ENCODE results near the gene GPC5. TPM values are rescaled to one million over a fixed set of nuclear protein-coding genes. Genes with fewer than 3 reads are reported as not detected.

GPC5 gene
- total and polyA plus RNA-seq, 2 of the 8 experiments (the other 6 are each of a cell fraction or from before 2014, with no cell fraction given) = 0.20 to 0.39 TPM

DNA sequence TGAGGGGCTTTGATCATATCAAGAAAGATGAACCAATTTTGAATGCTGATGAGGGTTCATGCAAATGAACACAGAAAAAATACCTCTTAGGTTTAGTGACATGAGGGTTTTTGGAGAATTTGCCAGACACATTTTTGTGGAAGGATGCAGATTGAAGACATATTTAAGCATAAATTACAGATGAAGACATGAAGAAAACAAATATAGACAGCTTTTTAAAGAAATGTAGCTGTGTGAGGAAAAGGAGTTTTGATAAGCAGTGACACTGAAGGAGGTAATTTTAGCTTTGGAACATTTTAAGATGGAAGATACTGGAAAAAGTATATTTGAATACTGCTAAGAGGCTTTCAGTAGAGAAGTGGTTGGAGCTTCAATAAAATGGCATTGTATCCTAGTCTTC, 1017.4 kb downstream of the GPC5 start:
- ChIA-PET CTCF (ENCODE audit: partially characterized antibody) (interaction anchor here (0.5 kb wide), 1 partner anchor 293 kb away, joined by 3 read pairs; no protein-coding TSS in a partner anchor), POLR2A (ENCODE audit: partially characterized antibody) (interaction anchor here (0.7 kb wide), 1 partner anchor 123 kb away, joined by 4 read pairs; no protein-coding TSS in a partner anchor)
- Histone ChIP-seq H3K79me2 (ENCODE audit: control insufficient read depth in 1 of 2, insufficient read depth in 2 of 2, low read length in 2 of 2) (no peaks in the 10 kb centered on the region), H3K79me1 (ENCODE audit: low read depth, low read length) (no peaks in the 10 kb centered on the region), H3K9ac (replicated peaks in 1 of 4; ENCODE audit: extremely low read depth in 1 of 4, low read depth in 3 of 4, low read length in 3 of 4) (no peak overlapping the region), H4K91ac (replicated peaks; ENCODE audit: insufficient read length, low read length) (no peak overlapping the region), H3K56ac (replicated peaks; ENCODE audit: insufficient read length, low read depth, low read length) (no peak overlapping the region), H3K27ac (ENCODE audit: low read depth, low read length) (no peak overlapping the region), H4K5ac (ENCODE audit: insufficient read length, low read depth, low read length) (no peak overlapping the region), H3K18ac (ENCODE audit: extremely low read depth, low read length) (no peak overlapping the region), H2BK120ac (replicated peaks; ENCODE audit: low read depth, low read length) (no peak overlapping the region), H3K27me3 (replicated peaks in 1 of 4; ENCODE audit: control insufficient read depth in 3 of 4, extremely low read depth in 1 of 4, insufficient read depth in 3 of 4, low read length in 3 of 4) (no peaks in the 10 kb centered on the region), H3K4ac (replicated peaks; ENCODE audit: insufficient read length, low read depth, low read length) (no peak overlapping the region), H3K23me2 (ENCODE audit: low read depth, low read length) (no peaks in the 10 kb centered on the region), H2BK12ac (ENCODE audit: low read depth, low read length) (no peak overlapping the region), H4K8ac (ENCODE audit: extremely low read depth, insufficient read depth, low read length) (no peak overlapping the region), H2BK20ac (ENCODE audit: low read length) (no peak overlapping the region), H3K4me3 (ENCODE audit: extremely low read depth in 1 of 4, insufficient read depth in 2 of 4, low read depth in 3 of 4, low read length in 4 of 4) (no peak overlapping the region), H3K4me1 (replicated peaks in 1 of 4; ENCODE audit: control insufficient read depth in 3 of 4, insufficient read depth in 4 of 4, low read length in 3 of 4) (no peaks in the 10 kb centered on the region), H3K9me3 (ENCODE audit: insufficient read depth in 2 of 2, low read depth in 1 of 2, low read length in 1 of 2) (no peaks in the 10 kb centered on the region), H2AFZ (ENCODE audit: low read length) (no peak overlapping the region), H4K20me1 (replicated peaks in 1 of 2; ENCODE audit: control insufficient read depth in 1 of 2, insufficient read depth in 2 of 2, low read length in 2 of 2) (no peaks in the 10 kb centered on the region), H3K23ac (ENCODE audit: insufficient read length) (no peak overlapping the region), H3K4me2 (ENCODE audit: insufficient read depth in 1 of 2, low read depth in 2 of 2, low read length in 2 of 2) (no peak overlapping the region), H3K14ac (ENCODE audit: insufficient read length) (no peak overlapping the region), H2BK5ac (ENCODE audit: low read depth, low read length) (no peak overlapping the region), H2AK5ac (ENCODE audit: low read depth, low read length) (no peak overlapping the region), H2BK15ac (ENCODE audit: low read length) (no peak overlapping the region), H3K36me3 (ENCODE audit: control insufficient read depth in 2 of 4, insufficient read depth in 4 of 4, low read length in 3 of 4) (no peaks in the 10 kb centered on the region)
- DNase-seq (ENCODE audit: low read depth in 1 of 2, low spot score in 2 of 2) = no peak
- no peak for FAIRE-seq
- no peak for TF ChIP-seq RXRA (IDR thresholded peaks at IDR 0.05; ENCODE audit: insufficient read depth, low read depth, low read length)
- no peak for TF ChIP-seq RAD21 (IDR thresholded peaks at IDR 0.05 in 1 of 2, conservative IDR thresholded peaks at IDR 0.05 in 1 of 2; ENCODE audit: low read depth in 2 of 2, low read length in 2 of 2)
- TF ChIP-seq CBX8 (IDR thresholded peaks at IDR 0.05; ENCODE audit: borderline replicate concordance, low read depth, low read length) = no peak
- TF ChIP-seq, protein P1, sequence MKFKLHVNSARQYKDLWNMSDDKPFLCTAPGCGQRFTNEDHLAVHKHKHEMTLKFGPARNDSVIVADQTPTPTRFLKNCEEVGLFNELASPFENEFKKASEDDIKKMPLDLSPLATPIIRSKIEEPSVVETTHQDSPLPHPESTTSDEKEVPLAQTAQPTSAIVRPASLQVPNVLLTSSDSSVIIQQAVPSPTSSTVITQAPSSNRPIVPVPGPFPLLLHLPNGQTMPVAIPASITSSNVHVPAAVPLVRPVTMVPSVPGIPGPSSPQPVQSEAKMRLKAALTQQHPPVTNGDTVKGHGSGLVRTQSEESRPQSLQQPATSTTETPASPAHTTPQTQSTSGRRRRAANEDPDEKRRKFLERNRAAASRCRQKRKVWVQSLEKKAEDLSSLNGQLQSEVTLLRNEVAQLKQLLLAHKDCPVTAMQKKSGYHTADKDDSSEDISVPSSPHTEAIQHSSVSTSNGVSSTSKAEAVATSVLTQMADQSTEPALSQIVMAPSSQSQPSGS (IDR thresholded peaks at IDR 0.05; ENCODE audit: low read length) = no peak

Data from H1 (cell line).